HepG2 (cell line): ENCODE measurements around the gene CAPN9. TPM values are rescaled to one million over a fixed set of nuclear protein-coding genes. Genes with fewer than 3 reads are reported as not detected.

Experiments used
- ASH2L ChIP-seq: fragments of 300-600, 200-600 bp; sonication (generic); IDR thresholded peaks from 2 replicates; pipeline ENCODE4 v1.7.0; 2017; ENCODE audit warnings: low read depth, mild to moderate bottlenecking, moderate library complexity, mixed read lengths, low read length; ENCODE audit not compliant: insufficient read length
- CBX1 ChIP-seq: IDR thresholded peaks from one replicate; pipeline ENCODE4 v1.6.1; 2016; ENCODE audit warnings: antibody characterized with exemption, low read depth
- CCDC6 ChIP-seq: sonication (generic); formaldehyde crosslinking; IDR thresholded peaks from 2 replicates; pipeline ENCODE4 v1.8.1; 2022; ENCODE audit warnings: mild to moderate bottlenecking, missing genetic modification reagents, moderate library complexity
- FOXK1 ChIP-seq: sonication (generic); formaldehyde crosslinking; IDR thresholded peaks from 2 replicates; pipeline ENCODE4 v1.4.0; 2020; ENCODE audit warnings: low read depth, missing genetic modification reagents, borderline replicate concordance
- IKZF4 ChIP-seq: sonication (generic); formaldehyde crosslinking; IDR thresholded peaks from 2 replicates; pipeline ENCODE4 v1.5.1; 2020; ENCODE audit warnings: borderline replicate concordance, mild to moderate bottlenecking, low read depth, missing genetic modification reagents; ENCODE audit errors: not compliant biosample characterization
- KDM2A ChIP-seq: sonication (generic); formaldehyde crosslinking; IDR thresholded peaks from 2 replicates; pipeline ENCODE4 v1.4.0; 2020; ENCODE audit warnings: low read depth, missing genetic modification reagents, borderline replicate concordance
- KLF6 ChIP-seq: IDR thresholded peaks from 2 replicates; pipeline ENCODE4 v1.8.0; 2016; ENCODE audit warnings: missing biosample characterization, missing genetic modification reagents
- PHF5A ChIP-seq: IDR thresholded peaks from one replicate; pipeline ENCODE4 v1.6.1; 2018; ENCODE audit warnings: low read depth, missing genetic modification reagents; ENCODE audit not compliant: unreplicated experiment
- PLRG1 ChIP-seq: fragments of 450-650 bp; conservative IDR thresholded peaks from 2 replicates; pipeline ENCODE4 v1.6.1; 2016
- SATB2 ChIP-seq: sonication (generic); formaldehyde crosslinking; IDR thresholded peaks from 2 replicates; pipeline ENCODE4 v1.5.0; 2020; ENCODE audit warnings: missing genetic modification reagents
- SMAD1 ChIP-seq: sonication (generic); formaldehyde crosslinking; IDR thresholded peaks from 2 replicates; pipeline ENCODE4 v1.4.0; 2020; ENCODE audit warnings: missing genetic modification reagents, low read depth, mild to moderate bottlenecking, borderline replicate concordance
- SMYD3 ChIP-seq: sonication (generic); formaldehyde crosslinking; IDR thresholded peaks from 2 replicates; pipeline ENCODE4 v1.8.1; 2023; ENCODE audit warnings: mild to moderate bottlenecking, missing genetic modification reagents
- SP2 ChIP-seq: sonication (generic); formaldehyde crosslinking; IDR thresholded peaks from 2 replicates; pipeline ENCODE4 v1.5.1; 2020; ENCODE audit warnings: mild to moderate bottlenecking, missing genetic modification reagents
- SSRP1 ChIP-seq: IDR thresholded peaks from 2 replicates; pipeline ENCODE4 v1.6.1; 2016; ENCODE audit warnings: control low read depth
- ZFP41 ChIP-seq: sonication (generic); formaldehyde crosslinking; IDR thresholded peaks from 2 replicates; pipeline ENCODE4 v1.4.0; 2020; ENCODE audit warnings: mild to moderate bottlenecking, missing genetic modification reagents, borderline replicate concordance
- ZIK1 ChIP-seq: sonication (generic); formaldehyde crosslinking; IDR thresholded peaks from 2 replicates; pipeline ENCODE4 v1.5.0; 2020; ENCODE audit warnings: mild to moderate bottlenecking, low read depth, missing genetic modification reagents, borderline replicate concordance
- ZNF446 ChIP-seq: sonication (generic); formaldehyde crosslinking; IDR thresholded peaks from 2 replicates; pipeline ENCODE4 v1.5.0; 2020; ENCODE audit warnings: mild to moderate bottlenecking, missing genetic modification reagents
- ZNF484 ChIP-seq: sonication (generic); formaldehyde crosslinking; IDR thresholded peaks from 2 replicates; pipeline ENCODE4 v1.5.1; 2020; ENCODE audit warnings: mild to moderate bottlenecking, low read depth, missing genetic modification reagents, borderline replicate concordance
- ZNF644 ChIP-seq: IDR thresholded peaks from 2 replicates; pipeline ENCODE4 v1.6.1; 2016; ENCODE audit warnings: low read depth
- ZNF747 ChIP-seq: sonication (generic); formaldehyde crosslinking; IDR thresholded peaks from 2 replicates; pipeline ENCODE4 v1.8.1; 2023; ENCODE audit warnings: missing genetic modification reagents, mild to moderate bottlenecking, borderline replicate concordance
- ZSCAN22 ChIP-seq: sonication (generic); formaldehyde crosslinking; IDR thresholded peaks from 2 replicates; pipeline ENCODE4 v1.4.0; 2020; ENCODE audit warnings: mild to moderate bottlenecking, missing genetic modification reagents
- polyA plus RNA-seq, 8 experiments: library from polyadenylated mRNA; depleted of rRNA in 3 of 8; stranded (reverse) in 7 of 8; unstranded in 1 of 8; fragments of >200 nt; fragmentation: Illumina TruSeq in 4 of 8; extraction: Trizol in 4 of 8; gene quantifications; 2 replicates each; pipeline versions ENCODE4 v1.2.1 to v1.2.3, GENCODE V29; 2011 to 2016; ENCODE audit warnings: low read depth in 4 of 8, missing spikeins in 1 of 8, mixed read lengths in 1 of 8; ENCODE audit not compliant: insufficient read depth in 1 of 8
- total RNA-seq, 5 experiments: library from RNA; depleted of rRNA; stranded (reverse); fragments of >200 nt; fragmentation: Illumina TruSeq; extraction: Trizol; gene quantifications; 2 replicates each; pipeline ENCODE4 v1.2.3, GENCODE V29; 2016; ENCODE audit warnings: low read depth in 1 of 5
- TF ChIP-seq, protein P1 (sequence below): sonication (generic); formaldehyde crosslinking; IDR thresholded peaks from 2 replicates; pipeline ENCODE4 v1.5.0; 2020; ENCODE audit warnings: mild to moderate bottlenecking, missing genetic modification reagents
- TF ChIP-seq, protein P2 (sequence below): sonication (generic); formaldehyde crosslinking; IDR thresholded peaks from 2 replicates; pipeline ENCODE4 v1.8.0; 2022; ENCODE audit warnings: missing genetic modification reagents, low read depth, mild to moderate bottlenecking, borderline replicate concordance
- TF ChIP-seq, protein P3 (sequence below): sonication (generic); formaldehyde crosslinking; IDR thresholded peaks from 2 replicates; pipeline ENCODE4 v1.4.0; 2020; ENCODE audit warnings: missing genetic modification reagents
- TF ChIP-seq, protein P4 (sequence below): sonication (generic); formaldehyde crosslinking; IDR thresholded peaks from 2 replicates; pipeline ENCODE4 v1.4.0; 2020; ENCODE audit warnings: mild to moderate bottlenecking, missing genetic modification reagents

CAPN9 gene
- total and polyA plus RNA-seq, 2 of the 13 experiments (the other 11 are each of a cell fraction or from before 2014, with no cell fraction given): 0.04 to 0.31 TPM

DNA sequence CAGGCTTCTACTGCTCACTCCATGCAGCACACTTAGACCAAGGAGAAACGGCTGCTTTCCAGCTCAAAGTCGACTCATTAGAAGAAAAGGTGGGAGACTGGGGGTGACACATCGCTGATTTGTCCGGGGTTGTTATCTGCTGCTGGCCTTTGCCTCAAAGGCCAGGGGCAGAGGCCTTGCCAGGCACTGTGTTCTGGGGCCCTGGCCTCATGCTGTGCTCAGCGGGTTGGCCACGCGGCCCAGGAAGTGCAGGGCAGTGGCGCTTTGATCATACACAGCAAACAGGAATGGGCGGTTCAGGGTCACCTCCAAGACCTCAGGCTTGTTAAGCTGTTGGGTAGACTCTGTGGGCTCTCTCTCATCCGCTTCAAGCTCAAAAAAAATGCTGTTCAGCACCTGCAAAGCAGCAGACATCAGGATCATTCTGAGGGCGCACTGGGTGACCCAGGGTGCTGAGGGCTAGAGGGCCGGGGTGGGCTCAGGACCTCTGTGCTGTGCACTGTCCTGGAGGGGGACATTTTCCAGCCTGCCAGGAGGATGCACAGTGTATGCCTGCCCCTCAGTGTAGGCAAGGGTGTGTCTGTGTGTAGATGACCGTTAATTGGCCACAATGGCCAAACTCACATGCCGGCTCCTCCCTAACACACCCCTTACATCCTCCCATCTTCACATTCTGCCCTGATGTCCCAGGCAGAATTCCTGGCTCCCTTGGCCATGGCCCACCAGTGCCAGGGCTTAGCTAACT, 44.1 kb upstream of the CAPN9 start (continued):
- TF ChIP-seq, protein P1, sequence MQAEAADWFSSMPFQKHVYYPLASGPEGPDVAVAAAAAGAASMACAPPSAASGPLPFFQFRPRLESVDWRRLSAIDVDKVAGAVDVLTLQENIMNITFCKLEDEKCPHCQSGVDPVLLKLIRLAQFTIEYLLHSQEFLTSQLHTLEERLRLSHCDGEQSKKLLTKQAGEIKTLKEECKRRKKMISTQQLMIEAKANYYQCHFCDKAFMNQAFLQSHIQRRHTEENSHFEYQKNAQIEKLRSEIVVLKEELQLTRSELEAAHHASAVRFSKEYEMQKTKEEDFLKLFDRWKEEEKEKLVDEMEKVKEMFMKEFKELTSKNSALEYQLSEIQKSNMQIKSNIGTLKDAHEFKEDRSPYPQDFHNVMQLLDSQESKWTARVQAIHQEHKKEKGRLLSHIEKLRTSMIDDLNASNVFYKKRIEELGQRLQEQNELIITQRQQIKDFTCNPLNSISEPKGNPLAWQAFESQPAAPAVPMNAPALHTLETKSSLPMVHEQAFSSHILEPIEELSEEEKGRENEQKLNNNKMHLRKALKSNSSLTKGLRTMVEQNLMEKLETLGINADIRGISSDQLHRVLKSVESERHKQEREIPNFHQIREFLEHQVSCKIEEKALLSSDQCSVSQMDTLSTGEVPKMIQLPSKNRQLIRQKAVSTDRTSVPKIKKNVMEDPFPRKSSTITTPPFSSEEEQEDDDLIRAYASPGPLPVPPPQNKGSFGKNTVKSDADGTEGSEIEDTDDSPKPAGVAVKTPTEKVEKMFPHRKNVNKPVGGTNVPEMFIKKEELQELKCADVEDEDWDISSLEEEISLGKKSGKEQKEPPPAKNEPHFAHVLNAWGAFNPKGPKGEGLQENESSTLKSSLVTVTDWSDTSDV (CRISPR knock-in tag): no peak
- TF ChIP-seq PHF5A (CRISPR knock-in tag) (peak; percentile 82), CBX1 (no peak), ZIK1 (CRISPR knock-in tag) (0 out of 2 replicates have a peak, but pooled peaks have one; percentile 77), SMAD1 (CRISPR knock-in tag) (no peak), PLRG1 (no peak), ZNF747 (CRISPR knock-in tag) (no peak), FOXK1 (CRISPR knock-in tag) (peak; percentile 75; the same call in 1 of the 2 replicates), ZNF446 (peak; percentile 70; the same call in 1 of the 2 replicates), ZSCAN22 (no peak), SMYD3 (CRISPR knock-in tag) (peak; percentile 95), IKZF4 (CRISPR knock-in tag) (peak; percentile 70), ZFP41 (CRISPR knock-in tag) (no peak), KLF6 (no peak), SATB2 (CRISPR knock-in tag) (no peak), ZNF484 (CRISPR knock-in tag) (no peak), ASH2L (peak; percentile 72), ZNF644 (peak; percentile 68; the same call in 1 of the 2 replicates), SP2 (no peak), CCDC6 (CRISPR knock-in tag) (peak; percentile 96), SSRP1 (CRISPR knock-in tag) (no peak), KDM2A (CRISPR knock-in tag) (peak; percentile 87)
- TF ChIP-seq, protein P2, sequence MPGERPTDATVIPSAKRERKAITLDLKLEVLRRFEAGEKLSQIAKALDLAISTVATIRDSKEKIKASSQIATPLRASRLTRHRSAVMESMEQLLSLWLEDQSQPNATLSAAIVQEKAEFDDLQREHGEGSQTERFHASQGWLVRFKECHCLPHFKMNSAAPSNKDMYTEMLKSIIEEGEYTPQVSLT: no peak
- TF ChIP-seq, protein P3, sequence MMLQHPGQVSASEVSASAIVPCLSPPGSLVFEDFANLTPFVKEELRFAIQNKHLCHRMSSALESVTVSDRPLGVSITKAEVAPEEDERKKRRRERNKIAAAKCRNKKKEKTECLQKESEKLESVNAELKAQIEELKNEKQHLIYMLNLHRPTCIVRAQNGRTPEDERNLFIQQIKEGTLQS: no peak; the same call in 1 of the 2 replicates
- TF ChIP-seq, protein P4, sequence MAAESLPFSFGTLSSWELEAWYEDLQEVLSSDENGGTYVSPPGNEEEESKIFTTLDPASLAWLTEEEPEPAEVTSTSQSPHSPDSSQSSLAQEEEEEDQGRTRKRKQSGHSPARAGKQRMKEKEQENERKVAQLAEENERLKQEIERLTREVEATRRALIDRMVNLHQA (CRISPR knock-in tag): no peak
